OCI-LY1 (cell line): Measurements from ENCODE around the gene SLAMF6.

ENCODE experiments used
- H2AFZ ChIP-seq: fragments of 200-600 bp; sonication (generic), shearing (Covaris generic); 2 replicates; pipeline ENCODE4 v1.6.0; 2014; ENCODE audit warnings: antibody characterized with exemption, mild to moderate bottlenecking, low read length
- H3F3A ChIP-seq: fragments of 200-600 bp; sonication (generic), shearing (Covaris generic); 2 replicates; pipeline ENCODE4 v1.6.0; 2014; ENCODE audit warnings: mild to moderate bottlenecking, antibody characterized with exemption, low read length, moderate library complexity; ENCODE audit not compliant: insufficient read depth
- H3K27ac ChIP-seq: fragments of 200-600 bp; sonication (generic); 2 replicates; pipeline ENCODE4 v1.5.1; 2014; ENCODE audit warnings: low read length, mixed run types, mild to moderate bottlenecking, low read depth; ENCODE audit not compliant: poor library complexity, severe bottlenecking
- H3K27me3 ChIP-seq: fragments of 200-600 bp; sonication (generic); 2 replicates; pipeline ENCODE4 v1.6.0; 2014; ENCODE audit warnings: antibody characterized with exemption, mild to moderate bottlenecking, low read length, moderate library complexity; ENCODE audit not compliant: insufficient read depth
- H3K36me3 ChIP-seq: fragments of 200-600 bp; sonication (generic); 2 replicates; pipeline ENCODE4 v1.6.1; 2014; ENCODE audit warnings: mild to moderate bottlenecking, antibody characterized with exemption, low read length, moderate library complexity, mixed read lengths; ENCODE audit not compliant: insufficient read depth
- H3K4me1 ChIP-seq: fragments of 200-600 bp; sonication (generic); 2 replicates; pipeline ENCODE4 v1.5.1; 2014; ENCODE audit warnings: mild to moderate bottlenecking, low read length, moderate library complexity; ENCODE audit not compliant: insufficient read depth, severe bottlenecking
- H3K4me2 ChIP-seq: fragments of 200-600 bp; sonication (generic), shearing (Covaris generic); 2 replicates; pipeline ENCODE4 v1.6.1; 2014; ENCODE audit warnings: low read length
- H3K4me3 ChIP-seq: fragments of 200-600 bp; sonication (generic); 2 replicates; pipeline ENCODE4 v1.5.1; 2014; ENCODE audit warnings: low read length, low read depth, mild to moderate bottlenecking, mixed read lengths; ENCODE audit not compliant: poor library complexity, severe bottlenecking
- H3K79me2 ChIP-seq: fragments of 200-600 bp; shearing (Covaris generic); 2 replicates; pipeline ENCODE4 v1.6.1; 2016; ENCODE audit warnings: mixed run types, low read length, mixed read lengths; ENCODE audit not compliant: insufficient read depth
- H3K9ac ChIP-seq: fragments of 200-600 bp; sonication (generic), shearing (Covaris generic); 2 replicates; pipeline ENCODE4 v1.6.1; 2014; ENCODE audit warnings: mild to moderate bottlenecking, low read length, mixed read lengths
- H3K9me2 ChIP-seq: fragments of 200-600 bp; sonication (generic), shearing (Covaris generic); 2 replicates; pipeline ENCODE4 v1.6.1; 2014; ENCODE audit warnings: low read depth, mild to moderate bottlenecking, low read length, mixed read lengths
- H3K9me3 ChIP-seq: fragments of 200-600 bp; shearing (Covaris generic); 2 replicates; pipeline ENCODE4 v1.6.1; 2014; ENCODE audit warnings: low read length, mixed read lengths
- H4K20me1 ChIP-seq: fragments of 200-600 bp; sonication (generic), shearing (Covaris generic); 2 replicates; pipeline ENCODE4 v1.6.0; 2016; ENCODE audit warnings: mild to moderate bottlenecking, low read length; ENCODE audit not compliant: insufficient read depth
- CTCF ChIP-seq: fragments of 200-600 bp; sonication (generic), shearing (Covaris generic); IDR thresholded peaks from 2 replicates; pipeline ENCODE4 v1.5.1; 2017; ENCODE audit warnings: mild to moderate bottlenecking, antibody characterized with exemption, low read length, moderate library complexity, mixed read lengths
- EZH2 ChIP-seq: fragments of 200-600 bp; sonication (generic), shearing (Covaris generic); IDR thresholded peaks from 2 replicates; pipeline ENCODE4 v1.8.0; 2017; ENCODE audit warnings: borderline replicate concordance, mixed run types, mild to moderate bottlenecking, antibody characterized with exemption, low read length, moderate library complexity, mixed read lengths

The SLAMF6 gene

GRCh38 chr1:160472112-160472511 is 50.9 kb downstream of the SLAMF6 start:
- Histone ChIP-seq H3K9me3 (no peaks in the 10 kb centered on the region), H3K4me1 (peaks cover 10% of the 10 kb centered on the region), H3K4me2 (no peak overlapping the region), H3K27ac (no peak overlapping the region), H4K20me1 (no peaks in the 10 kb centered on the region), H2AFZ (no peak overlapping the region), H3K9ac (no peak overlapping the region), H3K79me2 (no peaks in the 10 kb centered on the region), H3F3A (no peaks in the 10 kb centered on the region), H3K36me3 (no peaks in the 10 kb centered on the region), H3K9me2 (no peaks in the 10 kb centered on the region), H3K4me3 (no peak overlapping the region), H3K27me3 (no peaks in the 10 kb centered on the region)
- TF ChIP-seq CTCF (no peak), EZH2 (no peak)

GRCh38 chr1:160471253-160471652 is 51.8 kb downstream of the SLAMF6 start:
- Histone ChIP-seq H3K36me3 (no peaks in the 10 kb centered on the region), H3K79me2 (no peaks in the 10 kb centered on the region), H3F3A (no peaks in the 10 kb centered on the region), H3K4me2 (no peak overlapping the region), H3K9me2 (no peaks in the 10 kb centered on the region), H2AFZ (no peak overlapping the region), H3K27me3 (no peaks in the 10 kb centered on the region), H3K4me1 (peaks cover 10% of the 10 kb centered on the region), H3K9ac (no peak overlapping the region), H3K4me3 (no peak overlapping the region), H3K9me3 (no peaks in the 10 kb centered on the region), H3K27ac (no peak overlapping the region), H4K20me1 (no peaks in the 10 kb centered on the region)
- TF ChIP-seq CTCF = no peak
- no peak for TF ChIP-seq EZH2

GRCh38 chr1:160467576-160467975 is 55.5 kb downstream of the SLAMF6 start:
- Histone ChIP-seq H3K4me2 (no peak overlapping the region), H2AFZ (no peak overlapping the region), H4K20me1 (no peaks in the 10 kb centered on the region), H3K79me2 (no peaks in the 10 kb centered on the region), H3K4me3 (no peak overlapping the region), H3K4me1 (peaks cover 14% of the 10 kb centered on the region), H3F3A (0 out of 2 replicates have a peak, but pooled peaks cover 2% of the 10 kb centered on the region), H3K27me3 (no peaks in the 10 kb centered on the region), H3K9ac (no peak overlapping the region), H3K9me3 (no peaks in the 10 kb centered on the region), H3K27ac (no peak overlapping the region), H3K9me2 (no peaks in the 10 kb centered on the region), H3K36me3 (no peaks in the 10 kb centered on the region; the same call in 1 of the 2 replicates)
- TF ChIP-seq EZH2 (no peak), CTCF (no peak)
